COR-L47 (cell line): Measurements from ENCODE around the gene ZNF808.
"Not testable (repeated sequence)": the region's sequence is repeated elsewhere in the genome, so short reads cannot be mapped to it uniquely, and the experiment has no call there.

Source experiments
- DNase-seq: peaks from one replicate; lab custom pipeline; 2025; lab: John Stamatoyannopoulos, UW

Gene ZNF808

GRCh38 chr19:52535771-52536447 is 8.4 kb downstream of the ZNF808 start:
- no peak for DNase-seq

- no peak for DNase-seq
Measured at GRCh38 chr19:52536448-52536800, 9.0 kb downstream of the ZNF808 start.

- not testable (repeated sequence) for DNase-seq
Measured at GRCh38 chr19:52538815-52539214, 11.3 kb downstream of the ZNF808 start.

- not testable (repeated sequence) for DNase-seq
Measured at GRCh38 chr19:52541176-52541575, 13.7 kb downstream of the ZNF808 start.

- DNase-seq, result no peak
Measured at GRCh38 chr19:52541608-52542007, 14.1 kb downstream of the ZNF808 start.

GRCh38 chr19:52542541-52542940 is 15.1 kb downstream of the ZNF808 start:
- not testable (repeated sequence) for DNase-seq

- DNase-seq, result no peak
Measured at GRCh38 chr19:52542984-52543664, 15.7 kb downstream of the ZNF808 start.

GRCh38 chr19:52554216-52554971 is 26.9 kb downstream of the ZNF808 start:
- DNase-seq, result no peak

GRCh38 chr19:52557231-52557995 is 29.9 kb downstream of the ZNF808 start:
- no peak for DNase-seq

- DNase-seq, result not testable (repeated sequence)
Measured at GRCh38 chr19:52558732-52559445, 31.4 kb downstream of the ZNF808 start.

GRCh38 chr19:52561611-52562010 is 34.1 kb downstream of the ZNF808 start:
- not testable (repeated sequence) for DNase-seq

- DNase-seq, result no peak
Measured at GRCh38 chr19:52566121-52566520, 38.7 kb downstream of the ZNF808 start.

- no peak for DNase-seq
Measured at GRCh38 chr19:52566588-52566987, 39.1 kb downstream of the ZNF808 start.

GRCh38 chr19:52567921-52568320 is 40.5 kb downstream of the ZNF808 start:
- no peak for DNase-seq

- DNase-seq, result peak; percentile 32
Measured at GRCh38 chr19:52569638-52569999, 42.2 kb downstream of the ZNF808 start.

- DNase-seq, result peak; percentile 85
Measured at GRCh38 chr19:52570000-52570861, 42.8 kb downstream of the ZNF808 start, which contains the start of gene ZNF701. Gene ZNF701, plus strand, starts transcription at chr19:52570287. Its CDS starts 3,861 bp downstream, at chr19:52574148.

- DNase-seq, result no peak
Measured at GRCh38 chr19:52584736-52585440, 57.4 kb downstream of the ZNF808 start.

- no peak for DNase-seq
Measured at GRCh38 chr19:52585604-52586003, 58.1 kb downstream of the ZNF808 start.

- peak; percentile 3 for DNase-seq
Measured at GRCh38 chr19:52590728-52591127, 63.3 kb downstream of the ZNF808 start.

- no peak for DNase-seq
Measured at GRCh38 chr19:52592301-52592700, 64.8 kb downstream of the ZNF808 start.
